Measurements from ENCODE around the gene ADGRG2. TPM values are rescaled to one million over a fixed set of nuclear protein-coding genes. Genes with fewer than 3 reads are reported as not detected.
A peak's percentile ranks its signal among the peaks of the same experiment; 100 is the strongest.

Gene ADGRG2
- total RNA-seq, 2 donors from 2014 or later, result 0.10 to 0.24 TPM

- no peaks in the 10 kb centered on the region for H3K9me3 ChIP-seq
- DNase-seq, result peak; percentile 53
- no peak overlapping the region for H3K27ac ChIP-seq
- H3K4me3 ChIP-seq, result no peak overlapping the region
- H3K27me3 ChIP-seq, result no peaks in the 10 kb centered on the region
- no peaks in the 10 kb centered on the region for H3K4me1 ChIP-seq
- intact Hi-C loops (cut with DNase I), result no loop called here
- no peak for TF ChIP-seq CTCF (IDR thresholded peaks at IDR 0.05)
- H3K36me3 ChIP-seq, result no peaks in the 10 kb centered on the region
- no peak overlapping the region for H3K9ac ChIP-seq (ENCODE audit: low read depth in 2 of 2, low read length in 2 of 2)
These were observed 148.6 kb downstream of the ADGRG2 start for GRCh38 chrX:18973527-18974192.

DNA sequence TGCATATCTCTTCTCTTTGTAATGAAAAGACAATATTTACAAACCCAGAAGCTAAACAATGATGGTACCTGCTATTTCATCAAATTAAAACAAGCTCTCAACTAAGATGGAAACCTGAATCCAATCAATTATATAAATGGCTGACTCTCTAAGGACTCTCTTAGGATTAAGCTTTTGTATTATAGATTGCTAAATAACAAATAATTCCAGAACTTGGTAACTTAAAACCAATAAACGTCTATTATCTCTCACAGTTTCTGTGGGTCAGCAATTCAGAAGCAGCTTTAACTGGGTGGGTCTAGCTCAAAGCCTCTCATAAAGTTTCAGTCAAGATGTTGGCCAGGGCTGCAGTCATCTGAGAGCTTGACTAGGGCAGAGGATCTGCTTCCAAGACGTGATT, 150.8 kb downstream of the ADGRG2 start:
- Histone ChIP-seq H3K27ac (no peak overlapping the region), H3K27me3 (peaks cover 3% of the 10 kb centered on the region), H3K36me3 (no peaks in the 10 kb centered on the region), H3K9me3 (no peaks in the 10 kb centered on the region), H3K9ac (ENCODE audit: low read depth in 2 of 2, low read length in 2 of 2) (no peak overlapping the region), H3K4me1 (no peaks in the 10 kb centered on the region), H3K4me3 (no peak overlapping the region)
- DNase-seq, result no peak
- intact Hi-C loops (cut with DNase I), result no loop called here
- TF ChIP-seq CTCF (IDR thresholded peaks at IDR 0.05), result no peak

- H3K9me3 ChIP-seq, result no peaks in the 10 kb centered on the region
- H3K4me3 ChIP-seq, result no peak overlapping the region
- H3K27me3 ChIP-seq, result peaks cover 3% of the 10 kb centered on the region
- H3K27ac ChIP-seq, result no peak overlapping the region
- H3K9ac ChIP-seq (ENCODE audit: low read depth in 2 of 2, low read length in 2 of 2), result no peak overlapping the region
- no peak for TF ChIP-seq CTCF (IDR thresholded peaks at IDR 0.05)
- no peaks in the 10 kb centered on the region for H3K36me3 ChIP-seq
- no peaks in the 10 kb centered on the region for H3K4me1 ChIP-seq
- no peak for DNase-seq
- intact Hi-C loops (cut with DNase I), result no loop called here
These were observed 151.8 kb downstream of the ADGRG2 start for GRCh38 chrX:18970465-18970864.

DNA sequence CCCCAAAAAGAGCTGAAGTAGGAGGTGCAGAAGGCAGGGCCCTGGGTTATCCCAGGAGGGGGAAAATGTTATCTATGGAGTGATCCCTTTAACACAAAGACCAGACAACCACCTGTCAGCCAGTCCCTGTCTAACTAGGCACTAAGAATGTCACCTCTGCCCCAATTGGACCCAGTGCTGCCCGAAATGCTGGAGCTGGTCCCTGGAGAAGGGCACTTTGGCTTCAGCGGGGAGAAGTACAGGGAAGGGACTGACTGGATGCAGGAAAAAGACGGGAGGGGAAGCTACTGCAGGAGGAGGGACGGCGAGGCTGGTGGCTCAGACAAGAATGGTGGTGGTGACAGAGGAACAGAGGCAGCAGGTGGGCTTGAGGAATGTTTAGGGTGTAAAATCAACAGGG, 155.6 kb downstream of the ADGRG2 start:
- no peaks in the 10 kb centered on the region for H3K9me3 ChIP-seq
- TF ChIP-seq CTCF (IDR thresholded peaks at IDR 0.05), result no peak
- intact Hi-C loops (cut with DNase I), result no loop called here
- H3K9ac ChIP-seq (ENCODE audit: low read depth in 2 of 2, low read length in 2 of 2), result no peak overlapping the region
- peaks cover 3% of the 10 kb centered on the region for H3K27me3 ChIP-seq
- no peaks in the 10 kb centered on the region for H3K4me1 ChIP-seq
- no peaks in the 10 kb centered on the region for H3K36me3 ChIP-seq
- H3K27ac ChIP-seq, result no peak overlapping the region
- H3K4me3 ChIP-seq, result no peak overlapping the region
- no peak for DNase-seq

- no peaks in the 10 kb centered on the region for H3K9me3 ChIP-seq
- TF ChIP-seq CTCF (IDR thresholded peaks at IDR 0.05), result no peak
These were observed 157.4 kb downstream of the ADGRG2 start for GRCh38 chrX:18964901-18965300.

More at GRCh38 chrX:18964901-18965300, 157.4 kb downstream of the ADGRG2 start:
- intact Hi-C loops (cut with DNase I), result no loop called here
- no peak for DNase-seq
- peaks cover 3% of the 10 kb centered on the region for H3K27me3 ChIP-seq
- no peak overlapping the region for H3K27ac ChIP-seq
- no peaks in the 10 kb centered on the region for H3K4me1 ChIP-seq
- no peak overlapping the region for H3K4me3 ChIP-seq
- no peak overlapping the region for H3K9ac ChIP-seq (ENCODE audit: low read depth in 2 of 2, low read length in 2 of 2)
- no peaks in the 10 kb centered on the region for H3K36me3 ChIP-seq
